Measurements from ENCODE around the gene RTN4.

DNA sequence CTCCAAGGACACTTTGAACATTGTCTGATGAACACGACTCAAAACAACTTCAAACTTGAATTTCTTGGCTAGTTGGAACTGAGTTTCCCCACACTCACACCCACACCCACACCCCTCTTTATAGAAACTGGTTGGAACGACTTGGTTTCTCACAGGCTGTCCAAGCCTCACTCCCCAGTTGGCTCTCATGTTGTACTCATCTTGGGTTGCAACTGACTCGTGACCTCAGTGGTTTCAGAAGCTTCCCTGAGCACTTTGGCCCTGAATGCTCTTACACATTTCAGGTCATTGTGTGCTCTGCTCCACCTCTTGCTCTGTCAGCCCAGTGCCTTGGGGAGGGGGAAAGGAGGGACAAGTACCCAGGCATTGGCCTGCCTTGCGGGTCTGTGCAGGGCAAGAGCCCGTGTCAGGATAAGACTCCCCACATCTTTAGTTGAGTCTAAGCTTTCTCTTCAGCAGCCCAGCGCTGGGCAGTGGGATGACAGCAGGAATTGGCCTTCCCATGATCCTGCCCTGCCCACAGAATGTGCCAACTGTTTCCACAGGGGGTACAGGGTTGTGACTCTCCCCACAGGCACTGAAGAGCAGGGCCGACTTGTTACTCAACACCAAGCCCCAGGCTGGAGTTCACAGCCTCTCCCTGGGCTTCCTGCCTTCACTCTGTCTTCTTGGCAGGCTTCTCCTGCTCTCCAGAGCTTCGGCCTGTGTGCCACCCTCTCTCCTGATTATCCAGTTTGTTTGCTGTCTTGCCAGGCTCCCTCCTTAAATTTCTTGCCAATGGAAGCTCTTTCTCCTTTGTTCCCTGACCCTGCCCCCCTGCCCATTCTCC lies 104.6 kb downstream of the RTN4 start:
- no peak for TF ChIP-seq SIN3A (IDR thresholded peaks at IDR 0.05; ENCODE audit: borderline replicate concordance, insufficient read depth, low read length)
- no peak for TF ChIP-seq FOXP2 (optimal IDR thresholded peaks at IDR 0.05; ENCODE audit: borderline replicate concordance, extremely low read depth, extremely low read length, insufficient read depth)

Measured in PFSK-1 (cell line).